ENCODE measurements around the gene SLC25A15. TPM values are rescaled to one million over a fixed set of nuclear protein-coding genes. Genes with fewer than 3 reads are reported as not detected.

The SLC25A15 gene
- 31.1 and 47.0 TPM in 2 replicates for total RNA-seq

GRCh38 chr13:40789275-40790153 lies at the start of gene SLC25A15:
Gene SLC25A15 (plus strand): TSS chr13:40789611. CDS start chr13:40793227, 3,616 bp downstream.

GRCh38 chr13:40770934-40771618 lies 18.3 kb upstream of the SLC25A15 start, which contains the start of gene MRPS31:
Gene MRPS31 (minus strand): TSS chr13:40771190. CDS start chr13:40771136, 54 bp downstream.

Other genes starting within 250 kb of the SLC25A15 start
- 13.5 and 16.1 TPM in 2 replicates for gene FOXO1, start 123.0 kb upstream of the SLC25A15 start, total RNA-seq
- 13.0 and 24.1 TPM in 2 replicates for gene MRPS31, start 18.4 kb upstream of the SLC25A15 start, total RNA-seq
- 20.2 and 22.5 TPM in 2 replicates for gene ELF1, start 229.7 kb downstream of the SLC25A15 start, total RNA-seq

Measured in myometrial cell (primary cell).